ENCODE measurements around the gene SERPIND1. TPM values are rescaled to one million over a fixed set of nuclear protein-coding genes. Genes with fewer than 3 reads are reported as not detected.
A peak's percentile ranks its signal among the peaks of the same experiment; 100 is the strongest.

Gene SERPIND1
- total RNA-seq, 1 donor from 2014 or later, result not detected

GRCh38 chr22:20776624-20777405, 2.9 kb downstream of the SERPIND1 start:
- Mint-ChIP-seq H3K27me3 (ENCODE audit: low read depth, unreplicated experiment) (no peaks in the 10 kb centered on the region), H3K9me3 (ENCODE audit: unreplicated experiment) (no peaks in the 10 kb centered on the region), H3K36me3 (ENCODE audit: low read depth, unreplicated experiment) (peaks cover 5% of the 10 kb centered on the region), H3K4me3 (ENCODE audit: unreplicated experiment) (no peak overlapping the region), H3K27ac (ENCODE audit: unreplicated experiment) (no peak overlapping the region), H3K4me1 (ENCODE audit: low read depth, unreplicated experiment) (peaks cover 10% of the 10 kb centered on the region)
- FAIRE-seq, result no peak
- H4K20me1 ChIP-seq (ENCODE audit: insufficient read depth, low read length), result no peaks in the 10 kb centered on the region
- no peak overlapping the region for H3K4me2 ChIP-seq (ENCODE audit: low read length)
- no peak overlapping the region for H3K4me3 ChIP-seq (ENCODE audit: insufficient read depth, low read depth, low read length)
- no peak for DNase-seq (ENCODE audit: low read depth)
- H3K36me3 ChIP-seq (ENCODE audit: insufficient read depth, low read length), result no peaks in the 10 kb centered on the region
- no peak for TF ChIP-seq EZH2 (IDR thresholded peaks at IDR 0.05; ENCODE audit: insufficient read depth, low read length)
- TF ChIP-seq, protein P1, sequence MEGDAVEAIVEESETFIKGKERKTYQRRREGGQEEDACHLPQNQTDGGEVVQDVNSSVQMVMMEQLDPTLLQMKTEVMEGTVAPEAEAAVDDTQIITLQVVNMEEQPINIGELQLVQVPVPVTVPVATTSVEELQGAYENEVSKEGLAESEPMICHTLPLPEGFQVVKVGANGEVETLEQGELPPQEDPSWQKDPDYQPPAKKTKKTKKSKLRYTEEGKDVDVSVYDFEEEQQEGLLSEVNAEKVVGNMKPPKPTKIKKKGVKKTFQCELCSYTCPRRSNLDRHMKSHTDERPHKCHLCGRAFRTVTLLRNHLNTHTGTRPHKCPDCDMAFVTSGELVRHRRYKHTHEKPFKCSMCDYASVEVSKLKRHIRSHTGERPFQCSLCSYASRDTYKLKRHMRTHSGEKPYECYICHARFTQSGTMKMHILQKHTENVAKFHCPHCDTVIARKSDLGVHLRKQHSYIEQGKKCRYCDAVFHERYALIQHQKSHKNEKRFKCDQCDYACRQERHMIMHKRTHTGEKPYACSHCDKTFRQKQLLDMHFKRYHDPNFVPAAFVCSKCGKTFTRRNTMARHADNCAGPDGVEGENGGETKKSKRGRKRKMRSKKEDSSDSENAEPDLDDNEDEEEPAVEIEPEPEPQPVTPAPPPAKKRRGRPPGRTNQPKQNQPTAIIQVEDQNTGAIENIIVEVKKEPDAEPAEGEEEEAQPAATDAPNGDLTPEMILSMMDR (IDR thresholded peaks at IDR 0.05; ENCODE audit: insufficient read depth, low read depth, low read length), result no peak
- H2AFZ ChIP-seq (ENCODE audit: low read depth, low read length), result no peak overlapping the region
- no peaks in the 10 kb centered on the region for H3K27me3 ChIP-seq (ENCODE audit: insufficient read depth, low read length)
- no peaks in the 10 kb centered on the region for H3K79me2 ChIP-seq (ENCODE audit: insufficient read depth, low read length)
- no peak overlapping the region for H3K27ac ChIP-seq (ENCODE audit: low read depth, low read length)
- no peak overlapping the region for H3K9ac ChIP-seq (ENCODE audit: low read length)
- H3K4me1 ChIP-seq (ENCODE audit: insufficient read depth, low read length), result peaks cover 36% of the 10 kb centered on the region
- H3K9me3 ChIP-seq (ENCODE audit: insufficient read depth, low read depth, low read length), result no peaks in the 10 kb centered on the region

DNA sequence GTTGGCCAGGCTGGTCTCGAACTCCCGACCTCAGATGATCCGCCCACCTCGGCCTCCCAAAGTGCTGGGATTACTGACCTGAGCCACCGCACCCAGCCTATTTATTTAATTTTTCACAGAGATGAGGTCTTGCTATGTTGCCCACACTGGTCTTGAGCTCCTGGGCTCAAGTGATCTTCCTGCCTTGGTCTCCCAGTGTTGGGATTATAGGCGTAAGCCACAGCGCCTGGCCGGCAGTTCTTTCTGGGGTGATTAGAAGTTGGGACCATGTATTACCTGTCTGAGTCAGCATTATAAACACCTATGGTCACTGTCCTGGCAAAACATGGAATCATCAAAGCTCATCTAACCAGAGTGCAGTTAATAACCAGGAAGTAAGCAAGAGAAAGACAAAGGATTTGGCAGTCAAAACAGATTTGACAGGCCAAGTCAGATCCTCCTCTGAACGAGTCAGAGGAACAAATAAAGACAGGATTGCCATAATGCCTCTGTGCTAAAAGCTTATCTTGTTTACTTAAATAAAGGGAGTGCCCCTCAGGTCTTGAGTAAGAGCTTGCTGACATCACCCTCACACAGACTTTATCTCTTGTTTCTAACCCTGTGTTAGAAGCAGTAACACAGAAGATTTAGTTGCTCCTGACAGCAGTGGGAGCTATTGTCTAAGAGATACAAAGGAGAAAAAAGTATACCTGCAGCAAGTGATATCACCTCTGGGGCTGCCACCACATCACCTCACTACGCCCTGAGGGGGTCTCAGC, 3.7 kb downstream of the SERPIND1 start:
- Mint-ChIP-seq H3K36me3 (ENCODE audit: low read depth, unreplicated experiment) (peaks cover 5% of the 10 kb centered on the region), H3K9me3 (ENCODE audit: unreplicated experiment) (no peaks in the 10 kb centered on the region), H3K4me3 (ENCODE audit: unreplicated experiment) (peak overlapping the region; percentile 46), H3K4me1 (ENCODE audit: low read depth, unreplicated experiment) (peaks cover 10% of the 10 kb centered on the region), H3K27me3 (ENCODE audit: low read depth, unreplicated experiment) (no peaks in the 10 kb centered on the region), H3K27ac (ENCODE audit: unreplicated experiment) (peak overlapping the region; percentile 84)
- FAIRE-seq (peak; percentile 80), DNase-seq (ENCODE audit: low read depth) (peak; percentile 87)
- H3K36me3 ChIP-seq (ENCODE audit: insufficient read depth, low read length), result no peaks in the 10 kb centered on the region
- no peak overlapping the region for H2AFZ ChIP-seq (ENCODE audit: low read depth, low read length)
- H3K4me3 ChIP-seq (ENCODE audit: insufficient read depth, low read depth, low read length), result no peak overlapping the region
- TF ChIP-seq, protein P1 (IDR thresholded peaks at IDR 0.05; ENCODE audit: insufficient read depth, low read depth, low read length), result no peak
- TF ChIP-seq EZH2 (IDR thresholded peaks at IDR 0.05; ENCODE audit: insufficient read depth, low read length), result no peak
- no peaks in the 10 kb centered on the region for H3K79me2 ChIP-seq (ENCODE audit: insufficient read depth, low read length)
- H3K27me3 ChIP-seq (ENCODE audit: insufficient read depth, low read length), result no peaks in the 10 kb centered on the region
- H3K4me2 ChIP-seq (ENCODE audit: low read length), result peak overlapping the region; percentile 41
- H4K20me1 ChIP-seq (ENCODE audit: insufficient read depth, low read length), result no peaks in the 10 kb centered on the region
- H3K4me1 ChIP-seq (ENCODE audit: insufficient read depth, low read length), result peaks cover 38% of the 10 kb centered on the region
- no peaks in the 10 kb centered on the region for H3K9me3 ChIP-seq (ENCODE audit: insufficient read depth, low read depth, low read length)
- H3K27ac ChIP-seq (ENCODE audit: low read depth, low read length), result peak overlapping the region; percentile 46
- H3K9ac ChIP-seq (ENCODE audit: low read length), result no peak overlapping the region
